SU-DHL-6 (cell line): ENCODE measurements around the gene ME3.

Source experiments
- H2AFZ ChIP-seq: fragments of 200-600 bp; sonication (generic); 2 replicates; pipeline ENCODE4 v1.6.1; 2014; ENCODE audit warnings: low read depth, mild to moderate bottlenecking, moderate library complexity, mixed read lengths, antibody characterized with exemption, low read length; ENCODE audit not compliant: severe bottlenecking
- H3F3A ChIP-seq: fragments of 200-600 bp; shearing (Covaris generic); 2 replicates; pipeline ENCODE4 v1.6.0; 2016; ENCODE audit warnings: antibody characterized with exemption, mild to moderate bottlenecking; ENCODE audit not compliant: insufficient read depth
- H3K27ac ChIP-seq: fragments of 200-600 bp; sonication (generic); 2 replicates; pipeline ENCODE4 v1.5.1; 2016; ENCODE audit warnings: low read depth, mild to moderate bottlenecking, low read length, moderate library complexity, mixed read lengths
- H3K27me3 ChIP-seq: fragments of 200-600 bp; sonication (generic), shearing (Covaris generic); 2 replicates; pipeline ENCODE4 v1.6.0; 2014; ENCODE audit warnings: mild to moderate bottlenecking, low read length
- H3K36me3 ChIP-seq: fragments of 200-600 bp; sonication (generic); 2 replicates; pipeline ENCODE4 v1.6.1; 2014; ENCODE audit warnings: mild to moderate bottlenecking, low read length, mixed read lengths
- H3K4me2 ChIP-seq: fragments of 300-600, 200-600 bp; shearing (Covaris generic), sonication (generic); 2 replicates; pipeline ENCODE4 v1.6.0; 2014; ENCODE audit warnings: low read length, low read depth, mild to moderate bottlenecking; ENCODE audit not compliant: poor library complexity, severe bottlenecking
- H3K4me3 ChIP-seq: fragments of 200-600 bp; sonication (generic); 2 replicates; pipeline ENCODE4 v1.5.1; 2014; ENCODE audit warnings: antibody characterized with exemption, low read length, mild to moderate bottlenecking, mixed read lengths; ENCODE audit not compliant: insufficient read depth, poor library complexity, severe bottlenecking
- H3K79me2 ChIP-seq: fragments of 200-600 bp; sonication (generic); 2 replicates; pipeline ENCODE4 v1.6.1; 2014; ENCODE audit warnings: mild to moderate bottlenecking, low read length, moderate library complexity; ENCODE audit not compliant: insufficient read depth
- H3K9ac ChIP-seq: fragments of 200-600 bp; sonication (generic); 2 replicates; pipeline ENCODE4 v1.7.0; 2014; ENCODE audit warnings: mild to moderate bottlenecking, low read length
- H3K9me2 ChIP-seq: fragments of 200-600 bp; sonication (generic); replicated peaks from 2 replicates; pipeline ENCODE4 v1.6.1; 2014; ENCODE audit warnings: low read length; ENCODE audit not compliant: insufficient read depth
- H3K9me3 ChIP-seq: fragments of 200-600 bp; sonication (generic); 2 replicates; pipeline ENCODE4 v1.6.1; 2014; ENCODE audit warnings: low read length, mixed read lengths; ENCODE audit not compliant: insufficient read depth
- H4K20me1 ChIP-seq: fragments of 200-600 bp; sonication (generic); 2 replicates; pipeline ENCODE4 v1.6.1; 2014; ENCODE audit warnings: low read depth, mild to moderate bottlenecking, antibody characterized with exemption, low read length, moderate library complexity, mixed read lengths
- EZH2phosphoT487 ChIP-seq: fragments of 200-600 bp; sonication (generic), shearing (Covaris generic); conservative IDR thresholded peaks from 2 replicates; pipeline ENCODE4 v1.6.1; 2018; ENCODE audit warnings: mild to moderate bottlenecking, antibody characterized with exemption, low read length, moderate library complexity, mixed read lengths
- TF ChIP-seq, protein P1 (sequence below): fragments of 200-600 bp; sonication (generic); IDR thresholded peaks from one replicate; pipeline ENCODE4 v1.5.1; 2017; ENCODE audit warnings: antibody characterized with exemption, mild to moderate bottlenecking, low read length, moderate library complexity; ENCODE audit not compliant: insufficient read depth, poor library complexity, severe bottlenecking

The ME3 gene

DNA sequence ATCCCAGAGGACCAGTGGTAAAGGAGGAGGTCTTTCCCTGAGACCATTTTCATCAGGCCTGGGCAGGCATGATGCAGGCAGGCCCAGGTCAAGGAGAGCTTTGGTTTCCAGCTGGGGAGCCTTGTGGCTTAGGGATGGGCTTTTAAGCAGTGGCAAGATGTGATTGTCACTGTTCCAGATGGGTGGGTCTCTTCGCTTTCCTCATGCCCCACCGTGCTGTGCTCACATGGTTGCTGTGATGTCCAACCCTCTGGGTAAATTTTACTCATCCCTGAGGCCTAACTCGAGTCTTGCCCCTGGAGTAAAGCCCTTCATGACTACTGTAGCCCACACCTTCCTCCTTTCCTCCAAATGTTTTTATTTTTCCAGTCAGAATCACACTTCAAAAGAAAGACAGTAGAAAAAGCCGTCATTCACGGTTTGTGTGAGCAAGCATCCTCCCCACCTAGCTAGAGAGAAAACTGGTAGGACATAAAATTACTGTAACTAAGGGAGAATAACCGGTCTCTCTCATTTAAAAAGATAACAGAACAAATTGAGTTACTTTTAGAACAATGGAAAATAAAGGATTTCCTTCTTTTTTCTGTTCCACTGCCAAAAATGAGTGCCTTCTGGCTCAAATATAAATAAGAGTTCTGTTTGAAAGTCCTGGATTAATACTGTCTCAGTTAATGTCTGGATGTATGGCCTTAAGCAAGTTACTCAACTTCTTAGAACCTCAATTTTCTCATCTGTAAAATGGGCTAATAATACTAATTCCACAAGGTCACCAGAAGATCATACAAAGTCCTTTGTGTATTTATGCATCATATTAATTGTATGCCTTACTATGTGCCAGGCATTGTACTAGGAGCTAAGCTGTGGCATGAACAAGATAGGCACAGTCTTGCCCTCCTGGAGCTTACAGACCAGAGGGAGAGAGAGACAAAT, 84.9 kb downstream of the ME3 start:
- Histone ChIP-seq H3K9me2 (no peaks in the 10 kb centered on the region), H3K27me3 (no peaks in the 10 kb centered on the region), H3K27ac (no peak overlapping the region), H3K36me3 (no peaks in the 10 kb centered on the region), H2AFZ (no peak overlapping the region), H3K4me3 (no peak overlapping the region), H3K9ac (no peak overlapping the region), H3K79me2 (no peaks in the 10 kb centered on the region), H3K9me3 (no peaks in the 10 kb centered on the region), H3F3A (no peaks in the 10 kb centered on the region), H3K4me2 (no peak overlapping the region), H4K20me1 (no peaks in the 10 kb centered on the region)
- TF ChIP-seq EZH2phosphoT487 = no peak
- TF ChIP-seq, protein P1, sequence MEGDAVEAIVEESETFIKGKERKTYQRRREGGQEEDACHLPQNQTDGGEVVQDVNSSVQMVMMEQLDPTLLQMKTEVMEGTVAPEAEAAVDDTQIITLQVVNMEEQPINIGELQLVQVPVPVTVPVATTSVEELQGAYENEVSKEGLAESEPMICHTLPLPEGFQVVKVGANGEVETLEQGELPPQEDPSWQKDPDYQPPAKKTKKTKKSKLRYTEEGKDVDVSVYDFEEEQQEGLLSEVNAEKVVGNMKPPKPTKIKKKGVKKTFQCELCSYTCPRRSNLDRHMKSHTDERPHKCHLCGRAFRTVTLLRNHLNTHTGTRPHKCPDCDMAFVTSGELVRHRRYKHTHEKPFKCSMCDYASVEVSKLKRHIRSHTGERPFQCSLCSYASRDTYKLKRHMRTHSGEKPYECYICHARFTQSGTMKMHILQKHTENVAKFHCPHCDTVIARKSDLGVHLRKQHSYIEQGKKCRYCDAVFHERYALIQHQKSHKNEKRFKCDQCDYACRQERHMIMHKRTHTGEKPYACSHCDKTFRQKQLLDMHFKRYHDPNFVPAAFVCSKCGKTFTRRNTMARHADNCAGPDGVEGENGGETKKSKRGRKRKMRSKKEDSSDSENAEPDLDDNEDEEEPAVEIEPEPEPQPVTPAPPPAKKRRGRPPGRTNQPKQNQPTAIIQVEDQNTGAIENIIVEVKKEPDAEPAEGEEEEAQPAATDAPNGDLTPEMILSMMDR = no peak

DNA sequence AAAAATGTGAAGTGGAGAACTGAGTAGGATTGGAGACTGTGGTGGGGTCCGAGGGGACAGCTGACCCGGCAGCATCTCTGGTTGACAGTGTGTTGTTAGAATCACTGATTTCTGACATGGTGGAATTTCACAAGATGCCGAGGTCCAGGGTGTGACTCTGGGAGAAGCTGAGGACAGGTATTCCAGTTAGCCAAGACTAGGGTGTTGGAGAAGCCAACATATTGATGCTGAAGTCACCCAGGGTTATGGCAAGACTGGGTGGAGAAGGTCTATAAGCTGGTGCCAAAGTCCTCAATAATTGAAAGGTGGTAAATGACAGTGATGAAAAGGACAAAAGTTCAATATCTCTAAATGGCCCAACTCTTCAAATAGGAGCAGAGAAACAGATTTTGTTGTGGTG, 86.1 kb downstream of the ME3 start:
- TF ChIP-seq, protein P1 = no peak
- TF ChIP-seq EZH2phosphoT487 = no peak

DNA sequence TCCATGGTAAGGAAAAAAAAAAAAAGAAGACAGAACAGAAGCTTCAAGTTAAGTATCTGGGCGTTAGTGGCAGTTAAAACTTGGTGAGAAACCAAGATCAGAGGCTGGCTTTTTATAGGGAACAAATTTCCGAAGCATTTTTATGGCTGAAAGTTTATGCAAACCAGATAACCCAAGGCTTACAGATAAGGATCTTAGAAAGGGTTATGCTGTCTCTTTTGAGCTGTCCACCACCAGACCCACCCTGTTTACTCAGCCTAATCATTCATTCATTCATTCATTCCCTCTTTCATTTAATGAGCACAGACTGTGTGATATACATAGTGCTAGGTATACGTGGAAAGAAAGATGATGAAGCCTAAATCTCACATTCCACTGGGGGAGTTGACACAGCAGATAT, 89.5 kb downstream of the ME3 start:
- H3K9me2 ChIP-seq = no peaks in the 10 kb centered on the region
- H3K4me2 ChIP-seq = no peak overlapping the region
- no peaks in the 10 kb centered on the region for H3K36me3 ChIP-seq
- no peaks in the 10 kb centered on the region for H3F3A ChIP-seq
- H3K4me3 ChIP-seq = no peak overlapping the region
- no peak overlapping the region for H3K9ac ChIP-seq
- no peaks in the 10 kb centered on the region for H4K20me1 ChIP-seq
- TF ChIP-seq, protein P1 = no peak
- no peak for TF ChIP-seq EZH2phosphoT487
- no peaks in the 10 kb centered on the region for H3K79me2 ChIP-seq
- H3K27me3 ChIP-seq = no peaks in the 10 kb centered on the region
- no peak overlapping the region for H2AFZ ChIP-seq
- H3K27ac ChIP-seq = no peak overlapping the region
- H3K9me3 ChIP-seq = no peaks in the 10 kb centered on the region

More for the DNA sequence above, 86.1 kb downstream of the ME3 start:
- Histone ChIP-seq H3K27ac (no peak overlapping the region), H2AFZ (no peak overlapping the region), H3K9me3 (no peaks in the 10 kb centered on the region), H3K4me2 (no peak overlapping the region), H3K27me3 (no peaks in the 10 kb centered on the region), H3K9ac (no peak overlapping the region), H3K9me2 (no peaks in the 10 kb centered on the region), H3K4me3 (no peak overlapping the region), H3K36me3 (no peaks in the 10 kb centered on the region), H4K20me1 (no peaks in the 10 kb centered on the region), H3F3A (no peaks in the 10 kb centered on the region), H3K79me2 (no peaks in the 10 kb centered on the region)
